GM23338 (cell line): ENCODE data around the gene GPR4. TPM values are rescaled to one million over a fixed set of nuclear protein-coding genes. Genes with fewer than 3 reads are reported as not detected.

Source experiments
- ATAC-seq: fragments of 200-7000 bp; cut with Tn5 transposase; 3 replicates; pipeline ENCODE4 v1.9.1; 2020
- DNase-seq: peaks from one replicate; pipeline ENCODE4 v3.0.0-alpha.2; 2015; ENCODE audit warnings: low spot score
- H2AFZ ChIP-seq: fragments of 200-600 bp; sonication (generic); 2 replicates; pipeline ENCODE4 v1.8.0; 2016; ENCODE audit warnings: antibody characterized with exemption, mild to moderate bottlenecking, moderate library complexity
- H3F3A ChIP-seq: fragments of 200-600 bp; sonication (generic); replicated peaks from 2 replicates; pipeline ENCODE4 v1.8.0; 2017; ENCODE audit warnings: antibody characterized with exemption, mixed run types, low read depth
- H3K27ac ChIP-seq: fragments of 200-600 bp; sonication (generic); 2 replicates; pipeline ENCODE4 v1.6.1; 2016; ENCODE audit warnings: low read depth
- H3K27me3 ChIP-seq: fragments of 200-600 bp; sonication (generic); 2 replicates; pipeline ENCODE4 v1.8.0; 2016; ENCODE audit warnings: mild to moderate bottlenecking, mixed run types, moderate library complexity; ENCODE audit not compliant: insufficient read depth
- H3K36me3 ChIP-seq: fragments of 200-600 bp; sonication (generic); 2 replicates; pipeline ENCODE4 v1.8.0; 2016; ENCODE audit warnings: mild to moderate bottlenecking; ENCODE audit not compliant: insufficient read depth
- H3K4me1 ChIP-seq: fragments of 200-600 bp; sonication (generic); 2 replicates; pipeline ENCODE4 v1.8.0; 2016; ENCODE audit warnings: mild to moderate bottlenecking, moderate library complexity; ENCODE audit not compliant: insufficient read depth
- H3K4me2 ChIP-seq: fragments of 200-600 bp; sonication (generic); 2 replicates; pipeline ENCODE4 v1.7.1; 2017; ENCODE audit warnings: mixed run types
- H3K4me3 ChIP-seq: fragments of 200-600 bp; sonication (generic); 2 replicates; pipeline ENCODE4 v1.6.1; 2016; ENCODE audit warnings: mixed run types
- H3K79me2 ChIP-seq: fragments of 200-600 bp; sonication (generic); replicated peaks from 2 replicates; pipeline ENCODE4 v1.8.0; 2017; ENCODE audit warnings: mild to moderate bottlenecking; ENCODE audit not compliant: insufficient read depth
- H3K9me2 ChIP-seq: fragments of 200-600 bp; sonication (generic); 2 replicates; pipeline ENCODE4 v1.8.0; 2017; ENCODE audit not compliant: insufficient read depth
- H4K20me1 ChIP-seq: fragments of 200-600 bp; sonication (generic); replicated peaks from 2 replicates; pipeline ENCODE4 v1.8.0; 2017; ENCODE audit warnings: mild to moderate bottlenecking; ENCODE audit not compliant: insufficient read depth
- H3K27ac Mint-ChIP-seq: 2 replicates; pipeline ENCODE4 v1.8.0; 2020; ENCODE audit warnings: inconsistent platforms, mild to moderate bottlenecking, moderate library complexity, mixed read lengths
- H3K27me3 Mint-ChIP-seq: 3 replicates; pipeline ENCODE4 v1.8.0; 2022; ENCODE audit warnings: low read depth, mild to moderate bottlenecking, moderate library complexity, mixed read lengths, inconsistent platforms; ENCODE audit not compliant: insufficient read depth, poor library complexity
- H3K36me3 Mint-ChIP-seq: 3 replicates; pipeline ENCODE4 v1.8.0; 2021; ENCODE audit warnings: low read depth, mild to moderate bottlenecking, inconsistent platforms, moderate library complexity, mixed read lengths
- H3K4me1 Mint-ChIP-seq: 3 replicates; pipeline ENCODE4 v1.8.0; 2020; ENCODE audit warnings: mild to moderate bottlenecking, inconsistent platforms, mixed read lengths
- H3K4me3 Mint-ChIP-seq: 3 replicates; pipeline ENCODE4 v1.8.0; 2021; ENCODE audit warnings: moderate library complexity, mild to moderate bottlenecking, inconsistent platforms, mixed read lengths
- H3K9me3 Mint-ChIP-seq: 3 replicates; pipeline ENCODE4 v1.8.0; 2020; ENCODE audit warnings: moderate library complexity, mild to moderate bottlenecking, inconsistent platforms, mixed read lengths
- ETS1 ChIP-seq: IDR thresholded peaks from 2 replicates; pipeline ENCODE4 v1.6.1; 2016; ENCODE audit warnings: antibody characterized with exemption
- EZH2 ChIP-seq: fragments of 200-600 bp; sonication (generic); IDR thresholded peaks from one replicate; pipeline ENCODE4 v1.8.0; 2017; ENCODE audit warnings: antibody characterized with exemption, mild to moderate bottlenecking, low read depth; ENCODE audit not compliant: unreplicated experiment
- JUNB ChIP-seq: IDR thresholded peaks from one replicate; pipeline ENCODE4 v1.6.1; 2016; ENCODE audit warnings: antibody characterized with exemption; ENCODE audit not compliant: unreplicated experiment
- POLR2AphosphoS5 ChIP-seq: IDR thresholded peaks from 2 replicates; pipeline ENCODE4 v1.6.1; 2016; ENCODE audit warnings: antibody characterized with exemption, low read depth
- STAT1 ChIP-seq: IDR thresholded peaks from one replicate; pipeline ENCODE4 v1.6.1; 2016; ENCODE audit warnings: antibody characterized with exemption; ENCODE audit not compliant: unreplicated experiment
- ZNF331 ChIP-seq: fragments of 250-450 bp; sonication (Bioruptor Pico); IDR thresholded peaks from 2 replicates; pipeline ENCODE4 v1.5.0; 2020; ENCODE audit warnings: low read depth, mild to moderate bottlenecking, moderate library complexity
- ZNF462 ChIP-seq: fragments of 250-450 bp; sonication (Bioruptor Pico); IDR thresholded peaks from 2 replicates; pipeline ENCODE4 v1.5.0; 2020; ENCODE audit warnings: mild to moderate bottlenecking, moderate library complexity
- polyA plus RNA-seq: library from polyadenylated mRNA; unstranded; fragments of >200 nt; fragmentation: Nextera tagmentation; extraction: Ambion mirVana; gene quantifications from 2 replicates; pipeline ENCODE4 v1.2.1, GENCODE V29; 2016
- total RNA-seq: library from RNA; depleted of rRNA; stranded (reverse); fragments of >200 nt; shearing (Covaris generic); gene quantifications from 2 replicates; pipeline ENCODE4 v1.2.3, GENCODE V29; 2014

GPR4 gene
- total and polyA plus RNA-seq, 2 experiments from 2014 or later = 0.06 to 0.14 TPM

GRCh38 chr19:45645068-45645630 lies 43.1 kb upstream of the GPR4 start (continued):
- TF ChIP-seq ZNF462 (CRISPR knock-in tag) = no peak

- Histone ChIP-seq H3K4me1 (peaks cover 33% of the 10 kb centered on the region), H3K9me2 (no peaks in the 10 kb centered on the region), H3K4me2 (peak overlapping the region; percentile 93), H3F3A (peaks cover 34% of the 10 kb centered on the region), H3K36me3 (no peaks in the 10 kb centered on the region), H3K4me3 (peak overlapping the region; percentile 90), H3K27me3 (peaks cover 18% of the 10 kb centered on the region), H2AFZ (peak overlapping the region; percentile 100), H3K27ac (no peak overlapping the region), H4K20me1 (no peaks in the 10 kb centered on the region), H3K79me2 (no peaks in the 10 kb centered on the region)
- peaks cover 20% of the 10 kb centered on the region; the same call in 2 of the 3 replicates for H3K9me3 Mint-ChIP-seq
- H3K4me3 Mint-ChIP-seq = peak overlapping the region; percentile 90
- ATAC-seq = no peak
- no peak for TF ChIP-seq POLR2AphosphoS5
- no peak for TF ChIP-seq STAT1
- no peak for TF ChIP-seq JUNB
- TF ChIP-seq ETS1 = no peak
- TF ChIP-seq ZNF331 (CRISPR knock-in tag) = no peak
- TF ChIP-seq EZH2 = no peak
- DNase-seq = no peak
- H3K27me3 Mint-ChIP-seq = peaks cover 35% of the 10 kb centered on the region
- peaks cover 3% of the 10 kb centered on the region; the same call in 1 of the 3 replicates for H3K36me3 Mint-ChIP-seq
- peaks cover 36% of the 10 kb centered on the region for H3K4me1 Mint-ChIP-seq
- H3K27ac Mint-ChIP-seq = no peak overlapping the region
Observed at GRCh38 chr19:45643927-45644771, 42.1 kb upstream of the GPR4 start.
